Measurements from ENCODE around the gene NFE2L2.

DNA sequence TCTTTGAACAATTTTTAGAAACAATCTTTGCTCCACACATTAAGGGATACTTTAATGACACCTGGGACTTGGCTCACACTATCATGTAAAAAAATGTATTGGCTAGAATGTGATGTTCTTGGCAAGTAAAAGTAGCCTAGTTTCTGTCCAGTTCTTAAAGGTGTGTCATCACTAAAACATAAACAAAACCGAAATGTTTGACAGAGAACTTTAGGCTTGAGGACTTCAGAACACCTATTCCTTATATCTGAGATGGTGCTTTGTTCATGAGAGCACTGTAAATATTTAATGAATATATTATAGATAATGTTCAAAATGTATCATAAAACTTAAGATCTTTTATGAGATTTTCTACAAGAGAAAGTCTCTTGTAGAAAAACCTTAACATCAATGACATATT is 71.7 kb downstream of the NFE2L2 start:
- TF ChIP-seq POLR2A (IDR thresholded peaks at IDR 0.05) (no peak), CTCF (IDR thresholded peaks at IDR 0.05) (no peak)
